CD14-positive monocyte (primary cell): ENCODE measurements around the gene SH3PXD2A. TPM values are rescaled to one million over a fixed set of nuclear protein-coding genes. Genes with fewer than 3 reads are reported as not detected.

Source experiments
- DNase-seq, 3 donors: peaks; one replicate each; pipeline ENCODE4 v3.0.0-alpha.2; 2011 to 2022
- H2AFZ ChIP-seq: 2 replicates; pipeline ENCODE4 v1.6.0; 2012; ENCODE audit warnings: mild to moderate bottlenecking, low read depth, low read length, inconsistent platforms; ENCODE audit not compliant: insufficient read depth, poor library complexity, severe bottlenecking
- H3K27ac ChIP-seq, 2 donors: 1 replicate in 1 of 2; 2 replicates in 1 of 2; pipeline ENCODE4 v1.5.1; 2012 to 2013; ENCODE audit warnings: low read length in 2 of 2, control low read depth in 1 of 2, inconsistent platforms in 1 of 2, low read depth in 1 of 2, mild to moderate bottlenecking in 1 of 2
- H3K27me3 ChIP-seq, 2 donors: one replicate each; pipeline versions ENCODE4 v1.6.0 to v1.6.1; 2011 to 2013; ENCODE audit warnings: low read length in 2 of 2; ENCODE audit not compliant: control insufficient read depth in 2 of 2, insufficient read depth in 2 of 2
- H3K36me3 ChIP-seq, 2 donors: replicated peaks in 1 of 2; 1 replicate in 1 of 2; 2 replicates in 1 of 2; pipeline versions ENCODE4 v1.5.1 to v1.6.1; 2012 to 2013; ENCODE audit warnings: low read length in 2 of 2, control low read depth in 1 of 2, inconsistent platforms in 1 of 2, mild to moderate bottlenecking in 1 of 2; ENCODE audit not compliant: insufficient read depth in 2 of 2, control insufficient read depth in 1 of 2
- H3K4me1 ChIP-seq, 2 donors: 1 replicate in 1 of 2; 2 replicates in 1 of 2; pipeline versions ENCODE4 v1.5.1 to v1.6.1; 2012 to 2013; ENCODE audit warnings: low read length in 2 of 2, control low read depth in 1 of 2, inconsistent platforms in 1 of 2, mild to moderate bottlenecking in 1 of 2, moderate library complexity in 1 of 2; ENCODE audit not compliant: insufficient read depth in 2 of 2, control insufficient read depth in 1 of 2
- H3K4me2 ChIP-seq: replicated peaks from 2 replicates; pipeline ENCODE3; 2012; ENCODE audit warnings: low read length, moderate library complexity, mild to moderate bottlenecking; ENCODE audit not compliant: poor library complexity, severe bottlenecking; ENCODE audit errors: extremely low read depth
- H3K4me3 ChIP-seq, 3 experiments: fragments of 200-600 bp in 1 of 3; sonication (generic) in 1 of 3; replicated peaks in 1 of 3; 1 replicate in 2 of 3; 2 replicates in 1 of 3; pipeline ENCODE4 v1.5.1; 2011 to 2013; ENCODE audit warnings: low read length in 3 of 3, mild to moderate bottlenecking in 3 of 3, control low read depth in 2 of 3, low read depth in 2 of 3, inconsistent platforms in 1 of 3, moderate library complexity in 1 of 3
- H3K79me2 ChIP-seq: 2 replicates; pipeline ENCODE4 v1.6.0; 2012; ENCODE audit warnings: mild to moderate bottlenecking, control low read depth, inconsistent platforms, low read length, moderate library complexity; ENCODE audit not compliant: insufficient read depth
- H3K9ac ChIP-seq: 2 replicates; pipeline ENCODE4 v1.6.0; 2017; ENCODE audit warnings: low read length, mild to moderate bottlenecking; ENCODE audit not compliant: insufficient read depth, poor library complexity, severe bottlenecking
- H3K9me3 ChIP-seq, 2 donors: replicated peaks in 1 of 2; 1 replicate in 1 of 2; 2 replicates in 1 of 2; pipeline versions ENCODE4 v1.5.1 to v1.6.1; 2012 to 2013; ENCODE audit warnings: low read length in 2 of 2, control low read depth in 1 of 2; ENCODE audit not compliant: control insufficient read depth in 1 of 2, insufficient read depth in 1 of 2
- H4K20me1 ChIP-seq: 2 replicates; pipeline ENCODE4 v1.6.0; 2012; ENCODE audit warnings: mild to moderate bottlenecking, low read length, control low read depth, moderate library complexity; ENCODE audit not compliant: insufficient read depth
- H3K27ac Mint-ChIP-seq, 7 donors: one replicate each; pipeline ENCODE4 v1.8.0; 2020; ENCODE audit warnings: mild to moderate bottlenecking in 7 of 7, mixed read lengths in 7 of 7, moderate library complexity in 6 of 7, inconsistent platforms in 2 of 7
- H3K27me3 Mint-ChIP-seq, 3 donors: one replicate each; pipeline ENCODE4 v1.8.0; 2021 to 2022; ENCODE audit warnings: low read depth in 3 of 3, mild to moderate bottlenecking in 3 of 3, mixed read lengths in 3 of 3, moderate library complexity in 3 of 3, inconsistent platforms in 1 of 3
- H3K36me3 Mint-ChIP-seq, 2 donors: one replicate each; pipeline ENCODE4 v1.8.0; 2020; ENCODE audit warnings: mixed read lengths in 2 of 2, inconsistent platforms in 1 of 2, mild to moderate bottlenecking in 1 of 2
- H3K4me1 Mint-ChIP-seq: one replicate; pipeline ENCODE4 v1.8.0; 2020; ENCODE audit warnings: mild to moderate bottlenecking, mixed read lengths
- H3K4me3 Mint-ChIP-seq, 2 donors: one replicate each; pipeline ENCODE4 v1.8.0; 2020; ENCODE audit warnings: mild to moderate bottlenecking in 2 of 2, mixed read lengths in 2 of 2, moderate library complexity in 1 of 2
- H3K9me3 Mint-ChIP-seq, 7 donors: one replicate each; pipeline ENCODE4 v1.8.0; 2020 to 2022; ENCODE audit warnings: mixed read lengths in 7 of 7, mild to moderate bottlenecking in 6 of 7, moderate library complexity in 6 of 7, inconsistent platforms in 2 of 7
- WGBS: methylation state at CpG from one replicate; pipeline ENCODE4 v1.1.5; 2013; ENCODE audit warnings: missing lambda C conversion rate; ENCODE audit not compliant: insufficient coverage; 5-methylcytosine and 5-hydroxymethylcytosine counted together
- intact Hi-C, 2 donors: fragments of 100-400 bp; cut with micrococcal nuclease; formaldehyde crosslinking; loops; one replicate each; pipeline versions ENCODE4 v1.15.0 to v1.15.1; 2023
- polyA plus RNA-seq, 3 donors: library from polyadenylated mRNA; depleted of rRNA in 1 of 3; unstranded in 2 of 3; stranded (reverse) in 1 of 3; fragments of 300-500 nt in 2 of 3; fragments of >200 nt in 1 of 3; fragmentation: Illumina TruSeq in 2 of 3; gene quantifications; 1 replicate in 2 of 3; 2 replicates in 1 of 3; pipeline ENCODE4 v1.2.3, GENCODE V29; 2012 to 2021
- TF ChIP-seq, protein P1 (sequence below): fragments of 200-600 bp; IDR thresholded peaks from one replicate; pipeline ENCODE4 v1.8.0; 2022; ENCODE audit warnings: antibody characterized with exemption, mild to moderate bottlenecking

The SH3PXD2A gene
- polyA plus RNA-seq, 3 donors: 0.01 to 0.76 (median 0.05) TPM

- no peak overlapping the region for H3K4me3 Mint-ChIP-seq
- H3K27me3 Mint-ChIP-seq: peaks cover 28 to 41% (median 36%) of the 10 kb centered on the region in 3 donors
Observed at GRCh38 chr10:103858360-103858759, 3.0 kb upstream of the SH3PXD2A start.

GRCh38 chr10:103856797-103857170 lies 1.4 kb upstream of the SH3PXD2A start:
- DNase-seq: no peak
- H3K27ac ChIP-seq: no peak overlapping the region

More at GRCh38 chr10:103858360-103858759, 3.0 kb upstream of the SH3PXD2A start:
- no peak overlapping the region for H3K4me3 ChIP-seq
- H3K9me3 ChIP-seq: peaks cover 0 to 14% of the 10 kb centered on the region in 2 donors
- no peak overlapping the region for H3K9ac ChIP-seq
- intact Hi-C loops: loop anchor here (2.0 kb wide), 1 partner anchor 146 kb away; no protein-coding TSS in a partner anchor
- H3K4me1 ChIP-seq: peaks cover 24 to 28% of the 10 kb centered on the region in 2 donors
- TF ChIP-seq, protein P1, sequence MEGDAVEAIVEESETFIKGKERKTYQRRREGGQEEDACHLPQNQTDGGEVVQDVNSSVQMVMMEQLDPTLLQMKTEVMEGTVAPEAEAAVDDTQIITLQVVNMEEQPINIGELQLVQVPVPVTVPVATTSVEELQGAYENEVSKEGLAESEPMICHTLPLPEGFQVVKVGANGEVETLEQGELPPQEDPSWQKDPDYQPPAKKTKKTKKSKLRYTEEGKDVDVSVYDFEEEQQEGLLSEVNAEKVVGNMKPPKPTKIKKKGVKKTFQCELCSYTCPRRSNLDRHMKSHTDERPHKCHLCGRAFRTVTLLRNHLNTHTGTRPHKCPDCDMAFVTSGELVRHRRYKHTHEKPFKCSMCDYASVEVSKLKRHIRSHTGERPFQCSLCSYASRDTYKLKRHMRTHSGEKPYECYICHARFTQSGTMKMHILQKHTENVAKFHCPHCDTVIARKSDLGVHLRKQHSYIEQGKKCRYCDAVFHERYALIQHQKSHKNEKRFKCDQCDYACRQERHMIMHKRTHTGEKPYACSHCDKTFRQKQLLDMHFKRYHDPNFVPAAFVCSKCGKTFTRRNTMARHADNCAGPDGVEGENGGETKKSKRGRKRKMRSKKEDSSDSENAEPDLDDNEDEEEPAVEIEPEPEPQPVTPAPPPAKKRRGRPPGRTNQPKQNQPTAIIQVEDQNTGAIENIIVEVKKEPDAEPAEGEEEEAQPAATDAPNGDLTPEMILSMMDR: no peak
- H3K27me3 ChIP-seq: peaks cover 24 to 28% of the 10 kb centered on the region in 2 donors
- no peak overlapping the region for H3K27ac ChIP-seq
- Mint-ChIP-seq H3K9me3 (peaks cover 0 to 9% (median 3%) of the 10 kb centered on the region in 7 donors), H3K4me1 (peaks cover 17% of the 10 kb centered on the region), H3K36me3 (peaks cover 0 to 11% of the 10 kb centered on the region in 2 donors), H3K27ac (peak overlapping the region in 1 of 7 donors; percentile 36)
- H2AFZ ChIP-seq: no peak overlapping the region
- H3K36me3 ChIP-seq: no peaks in the 10 kb centered on the region
- no peak overlapping the region for H3K4me2 ChIP-seq
- no peaks in the 10 kb centered on the region for H3K79me2 ChIP-seq
- no peaks in the 10 kb centered on the region for H4K20me1 ChIP-seq
- WGBS: 69% methylated on average over 2 of the region's 5 CpGs
- no peak for DNase-seq

More at GRCh38 chr10:103856797-103857170, 1.4 kb upstream of the SH3PXD2A start:
- Histone ChIP-seq H3K4me2 (no peak overlapping the region), H2AFZ (no peak overlapping the region), H3K9me3 (peaks cover 0 to 14% of the 10 kb centered on the region in 2 donors), H3K9ac (no peak overlapping the region), H3K79me2 (no peaks in the 10 kb centered on the region), H3K4me3 (no peak overlapping the region), H4K20me1 (no peaks in the 10 kb centered on the region), H3K27me3 (peaks cover 28 to 31% of the 10 kb centered on the region in 2 donors), H3K4me1 (peaks cover 35 to 41% of the 10 kb centered on the region in 2 donors), H3K36me3 (no peaks in the 10 kb centered on the region)
- Mint-ChIP-seq H3K4me3 (peak overlapping the region in 1 of 2 donors; percentile 80), H3K27ac (no peak overlapping the region), H3K4me1 (peaks cover 28% of the 10 kb centered on the region), H3K27me3 (peaks cover 32 to 49% (median 36%) of the 10 kb centered on the region in 3 donors), H3K9me3 (peaks cover 0 to 9% (median 3%) of the 10 kb centered on the region in 7 donors), H3K36me3 (peaks cover 0 to 11% of the 10 kb centered on the region in 2 donors)
- 100% methylated on average over 1 of the region's 5 CpGs for WGBS
- intact Hi-C loops: no loop called here
- TF ChIP-seq, protein P1: no peak
